A673 (cell line): ENCODE measurements around the gene TMEM170B. TPM values are rescaled to one million over a fixed set of nuclear protein-coding genes. Genes with fewer than 3 reads are reported as not detected.
A peak's percentile ranks its signal among the peaks of the same experiment; 100 is the strongest.

Experiments used
- BruUV-seq: library from RNA; stranded (reverse); fragments of 400-500 nt; replicated peaks from 2 replicates; lab custom pipeline; 2021; lab: Mats Ljungman, UMichigan
- CTCF ChIA-PET: fragments of 300-600 bp; sonication (Branson Sonifier 250); formaldehyde crosslinking; loops from one replicate; lab custom pipeline; 2022; ENCODE audit warnings: antibody characterized with exemption; lab: Charles Lee
- POLR2A ChIA-PET: fragments of 300-600 bp; sonication (Branson Sonifier 250); formaldehyde crosslinking; loops from one replicate; lab custom pipeline; 2022; ENCODE audit warnings: antibody characterized with exemption; ENCODE audit not compliant: low non-redundant PET; lab: Charles Lee
- DNase-seq: peaks from one replicate; pipeline ENCODE4 v3.0.0-alpha.2; 2015; ENCODE audit warnings: low spot score
- H3K27ac ChIP-seq: fragments of 200-600 bp; sonication (generic); 2 replicates; pipeline ENCODE4 v1.5.1; 2016; ENCODE audit warnings: mixed run types, low read depth, mild to moderate bottlenecking, mixed read lengths, antibody characterized with exemption, low read length; ENCODE audit not compliant: poor library complexity, severe bottlenecking
- H3K27me3 ChIP-seq: fragments of 200-600 bp; sonication (generic); replicated peaks from 2 replicates; pipeline ENCODE4 v1.6.1; 2017; ENCODE audit warnings: mixed run types, low read depth, mild to moderate bottlenecking, mixed read lengths, antibody characterized with exemption, low read length; ENCODE audit not compliant: insufficient read depth, poor library complexity
- H3K36me3 ChIP-seq: fragments of 200-600 bp; sonication (generic); 2 replicates; pipeline ENCODE4 v1.6.1; 2016; ENCODE audit warnings: mixed run types, mild to moderate bottlenecking, mixed read lengths, antibody characterized with exemption, low read length; ENCODE audit not compliant: insufficient read depth, poor library complexity, severe bottlenecking
- H3K4me1 ChIP-seq: fragments of 200-600 bp; sonication (generic); 2 replicates; pipeline ENCODE4 v1.6.1; 2017; ENCODE audit warnings: mixed run types, mild to moderate bottlenecking, mixed read lengths, antibody characterized with exemption, low read length; ENCODE audit not compliant: insufficient read depth, poor library complexity, severe bottlenecking
- H3K4me3 ChIP-seq: fragments of 200-600 bp; sonication (generic); 2 replicates; pipeline ENCODE4 v1.5.1; 2016; ENCODE audit warnings: low read depth, mixed run types, mild to moderate bottlenecking, mixed read lengths, low read length; ENCODE audit not compliant: poor library complexity, severe bottlenecking
- H3K9me3 ChIP-seq: fragments of 200-600 bp; sonication (generic); 2 replicates; pipeline ENCODE4 v1.6.1; 2016; ENCODE audit warnings: mixed run types, low read depth, mild to moderate bottlenecking, mixed read lengths, antibody characterized with exemption, low read length; ENCODE audit not compliant: poor library complexity, severe bottlenecking
- CTCF ChIP-seq: fragments of 300-800, 200-600 bp; sonication (generic); conservative IDR thresholded peaks from 2 replicates; pipeline ENCODE4 v1.5.1; 2017; ENCODE audit warnings: low read depth, mild to moderate bottlenecking, antibody characterized with exemption, low read length, moderate library complexity, mixed read lengths
- EZH2 ChIP-seq: fragments of 200-600 bp; sonication (generic); IDR thresholded peaks from 2 replicates; pipeline ENCODE4 v1.6.1; 2017; ENCODE audit warnings: borderline replicate concordance, low read depth, mild to moderate bottlenecking, mixed read lengths, antibody characterized with exemption, low read length; ENCODE audit not compliant: poor library complexity, severe bottlenecking
- intact Hi-C: fragments of 100-400 bp; cut with micrococcal nuclease; formaldehyde crosslinking; loops from one replicate; pipeline ENCODE4 v1.10.0; 2022; ENCODE audit not compliant: unreplicated experiment
- total RNA-seq: library from RNA; stranded (reverse); gene quantifications from 2 replicates; pipeline ENCODE4 v1.2.3, GENCODE V29; 2021

TMEM170B gene
- total RNA-seq, 1 experiment from 2014 or later: 9.5 TPM

GRCh38 chr6:11551053-11551452 lies 13.5 kb downstream of the TMEM170B start:
- Histone ChIP-seq H3K4me3 (no peak overlapping the region), H3K9me3 (no peaks in the 10 kb centered on the region), H3K4me1 (peaks cover 29% of the 10 kb centered on the region), H3K27me3 (no peaks in the 10 kb centered on the region), H3K36me3 (no peaks in the 10 kb centered on the region), H3K27ac (peak overlapping the region; percentile 2)
- BruUV-seq: no TSS peak
- no peak for DNase-seq
- intact Hi-C loops: no loop called here
- TF ChIP-seq CTCF: no peak
- ChIA-PET CTCF (no interaction called here), POLR2A (no interaction called here)

- ChIA-PET CTCF (no interaction called here), POLR2A (no interaction called here)
- intact Hi-C loops: no loop called here
- DNase-seq: peak; percentile 81
- no TSS peak for BruUV-seq
- H3K4me3 ChIP-seq: no peak overlapping the region
- no peaks in the 10 kb centered on the region for H3K27me3 ChIP-seq
- no peaks in the 10 kb centered on the region for H3K9me3 ChIP-seq
- peaks cover 29% of the 10 kb centered on the region for H3K4me1 ChIP-seq
- no peak overlapping the region for H3K27ac ChIP-seq
- no peaks in the 10 kb centered on the region for H3K36me3 ChIP-seq
- no peak for TF ChIP-seq CTCF
- no peak for TF ChIP-seq EZH2
Observed at GRCh38 chr6:11552442-11552841, 14.9 kb downstream of the TMEM170B start.

- Histone ChIP-seq H3K27ac (peak overlapping the region; percentile 27), H3K9me3 (no peaks in the 10 kb centered on the region), H3K36me3 (no peaks in the 10 kb centered on the region), H3K4me1 (peaks cover 29% of the 10 kb centered on the region), H3K4me3 (no peak overlapping the region), H3K27me3 (no peaks in the 10 kb centered on the region)
- intact Hi-C loops: no loop called here
- ChIA-PET CTCF (no interaction called here), POLR2A (no interaction called here)
- TF ChIP-seq CTCF (no peak), EZH2 (no peak)
- DNase-seq: no peak
- BruUV-seq: no TSS peak
Observed at GRCh38 chr6:11553824-11554223, 16.3 kb downstream of the TMEM170B start.
